Eye (tissue), 1 donor: ENCODE data around the gene TCF3.
"Not testable (repeated sequence)": the region's sequence is repeated elsewhere in the genome, so short reads cannot be mapped to it uniquely, and the experiment has no call there.

ENCODE experiments used
- DNase-seq: peaks from one replicate; pipeline ENCODE4 v3.0.0-alpha.2; 2015

TCF3 gene

GRCh38 chr19:1650650-1651567 lies 1.5 kb downstream of the TCF3 start:
- DNase-seq = peak; percentile 85

GRCh38 chr19:1649706-1650649 lies 2.4 kb downstream of the TCF3 start:
- no peak for DNase-seq

- no peak for DNase-seq
Observed at GRCh38 chr19:1648920-1649541, 3.4 kb downstream of the TCF3 start.

- no peak for DNase-seq
Observed at GRCh38 chr19:1648459-1648849, 4.0 kb downstream of the TCF3 start.

GRCh38 chr19:1647501-1648458 lies 4.6 kb downstream of the TCF3 start:
- no peak for DNase-seq

GRCh38 chr19:1646659-1647453 lies 5.6 kb downstream of the TCF3 start:
- no peak for DNase-seq

- DNase-seq = no peak
Observed at GRCh38 chr19:1646149-1646548, 6.3 kb downstream of the TCF3 start.

GRCh38 chr19:1645299-1645698 lies 7.1 kb downstream of the TCF3 start:
- no peak for DNase-seq

GRCh38 chr19:1644070-1644469 lies 8.3 kb downstream of the TCF3 start:
- DNase-seq = no peak

GRCh38 chr19:1640893-1641448 lies 11.4 kb downstream of the TCF3 start:
- not testable (repeated sequence) for DNase-seq

GRCh38 chr19:1636325-1637236 lies 15.8 kb downstream of the TCF3 start:
- no peak for DNase-seq

- DNase-seq = no peak
Observed at GRCh38 chr19:1634938-1635243, 17.5 kb downstream of the TCF3 start.

GRCh38 chr19:1634242-1634937 lies 18.0 kb downstream of the TCF3 start:
- no peak for DNase-seq

- no peak for DNase-seq
Observed at GRCh38 chr19:1633269-1633826, 19.1 kb downstream of the TCF3 start.

- DNase-seq = no peak
Observed at GRCh38 chr19:1632462-1633268, 19.8 kb downstream of the TCF3 start.

GRCh38 chr19:1631557-1632100 lies 20.8 kb downstream of the TCF3 start:
- DNase-seq = no peak

GRCh38 chr19:1630811-1631210 lies 21.6 kb downstream of the TCF3 start:
- no peak for DNase-seq

GRCh38 chr19:1630012-1630411 lies 22.4 kb downstream of the TCF3 start:
- no peak for DNase-seq
